HG03442 (cell line): ENCODE data around the gene RPL10A.
"Not testable (repeated sequence)": the region's sequence is repeated elsewhere in the genome, so short reads cannot be mapped to it uniquely, and the experiment has no call there.

Experiments used
- ATAC-seq: cut with Tn5 transposase; IDR thresholded peaks from one replicate; pipeline ENCODE4 v1.9.1; 2021; ENCODE audit warnings: mild to moderate bottlenecking, moderate library complexity; ENCODE audit not compliant: unreplicated experiment

RPL10A gene

GRCh38 chr6:35506536-35506935, 38.3 kb downstream of the RPL10A start:
- ATAC-seq, result no peak

GRCh38 chr6:35507221-35507620, 39.0 kb downstream of the RPL10A start:
- no peak for ATAC-seq

- no peak for ATAC-seq
Measured at GRCh38 chr6:35508027-35508426, 39.8 kb downstream of the RPL10A start.

- ATAC-seq, result no peak
Measured at GRCh38 chr6:35508542-35508941, 40.3 kb downstream of the RPL10A start.

GRCh38 chr6:35510916-35511561, 42.8 kb downstream of the RPL10A start:
- no peak for ATAC-seq

- ATAC-seq, result no peak
Measured at GRCh38 chr6:35511562-35511941, 43.4 kb downstream of the RPL10A start.

GRCh38 chr6:35512006-35512405, 43.8 kb downstream of the RPL10A start:
- ATAC-seq, result no peak

GRCh38 chr6:35512740-35513139, 44.5 kb downstream of the RPL10A start, which contains the start of gene TULP1:
Gene TULP1, minus strand, starts transcription at chr6:35512896. Its CDS starts 38 bp downstream, at chr6:35512858.
- no peak for ATAC-seq

- ATAC-seq, result no peak
Measured at GRCh38 chr6:35514587-35514986, 46.4 kb downstream of the RPL10A start.

- ATAC-seq, result not testable (repeated sequence)
Measured at GRCh38 chr6:35515939-35516338, 47.7 kb downstream of the RPL10A start.

GRCh38 chr6:35516712-35517111, 48.5 kb downstream of the RPL10A start:
- no peak for ATAC-seq

GRCh38 chr6:35517978-35518377, 49.8 kb downstream of the RPL10A start:
- not testable (repeated sequence) for ATAC-seq

GRCh38 chr6:35518566-35519312, 50.5 kb downstream of the RPL10A start:
- ATAC-seq, result no peak

- no peak for ATAC-seq
Measured at GRCh38 chr6:35519313-35520015, 51.3 kb downstream of the RPL10A start.
